ENCODE results near the gene SH3BP1. TPM values are rescaled to one million over a fixed set of nuclear protein-coding genes. Genes with fewer than 3 reads are reported as not detected.

The SH3BP1 gene
- total RNA-seq, 6 donors from 2014 or later: 11.4 to 58.7 (median 31.1) TPM

GRCh38 chr22:37657590-37658132 is 18.2 kb downstream of the SH3BP1 start:
- Histone ChIP-seq H3K27me3 (no peaks in the 10 kb centered on the region), H3K4me1 (peaks cover 30 to 44% (median 33%) of the 10 kb centered on the region in 4 donors), H3K36me3 (peaks cover 0 to 14% (median 8%) of the 10 kb centered on the region in 4 donors), H3K4me3 (peak overlapping the region in 3 of 4 donors; percentile 74 to 93 (median 83)), H3K27ac (peak overlapping the region; percentile 55 to 79 (median 72)), H3K9me3 (no peaks in the 10 kb centered on the region)
- TF ChIP-seq POLR2A (IDR thresholded peaks at IDR 0.05) (no peak), EP300 (IDR thresholded peaks at IDR 0.05) (no peak), CTCF (IDR thresholded peaks at IDR 0.05) (no peak), POLR2AphosphoS5 (IDR thresholded peaks at IDR 0.05) (no peak)
- DNase-seq: no peak
- 16 to 20% methylated on average over 6 of the region's 6 CpGs for WGBS, 2 donors
- ATAC-seq (ENCODE audit: low FRiP score in 2 of 2): no peak

- Histone ChIP-seq H3K9me3 (no peaks in the 10 kb centered on the region), H3K4me3 (peak within 1 kb of the TSS; percentile 41 to 93 (median 78)), H3K4me1 (peaks cover 30 to 44% (median 33%) of the 10 kb centered on the region in 4 donors), H3K27ac (peak within 1 kb of the TSS; percentile 55 to 79 (median 72)), H3K27me3 (no peaks in the 10 kb centered on the region), H3K36me3 (peaks cover 0 to 8% (median 5%) of the 10 kb centered on the region in 4 donors)
- TF ChIP-seq POLR2AphosphoS5 (IDR thresholded peaks at IDR 0.05): peak; percentile 47 to 55
- no peak for TF ChIP-seq EP300 (IDR thresholded peaks at IDR 0.05)
- TF ChIP-seq POLR2A (IDR thresholded peaks at IDR 0.05): peak in 3 of 4 donors; percentile 41 to 81 (median 51)
- peak in 1 of 6 experiments; percentile 21 for TF ChIP-seq CTCF (IDR thresholded peaks at IDR 0.05)
- DNase-seq (peak; percentile 99 to 100), ATAC-seq (ENCODE audit: low FRiP score in 2 of 2) (peak; percentile 98 to 99)
- WGBS, 2 donors: 0 to 1% methylated on average over 20 to 57 of the region's 101 CpGs
These were observed 18.9 kb downstream of the SH3BP1 start, which contains the start of gene PDXP for GRCh38 chr22:37658133-37659065. TSS of gene PDXP (plus strand) at chr22:37658723. CDS start at chr22:37658783, 60 bp downstream.

- 6 to 23% methylated on average over 11 to 35 of the region's 68 CpGs for WGBS, 2 donors
- TF ChIP-seq EP300 (IDR thresholded peaks at IDR 0.05) (no peak), CTCF (IDR thresholded peaks at IDR 0.05) (no peak), POLR2AphosphoS5 (IDR thresholded peaks at IDR 0.05) (no peak), POLR2A (IDR thresholded peaks at IDR 0.05) (no peak)
These were observed 19.8 kb downstream of the SH3BP1 start for GRCh38 chr22:37659066-37659896.

GRCh38 chr22:37659897-37660708 is 20.6 kb downstream of the SH3BP1 start:
- 83 to 84% methylated on average over 14 of the region's 14 CpGs for WGBS, 2 donors
- DNase-seq: no peak

More at GRCh38 chr22:37659066-37659896, 19.8 kb downstream of the SH3BP1 start:
- ATAC-seq (ENCODE audit: low FRiP score in 2 of 2) (no peak), DNase-seq (peak in 1 of 2 donors; percentile 92)
- Histone ChIP-seq H3K36me3 (no peaks in the 10 kb centered on the region), H3K4me3 (peak overlapping the region; percentile 41 to 93 (median 78)), H3K27ac (peak overlapping the region in 1 of 4 donors; percentile 79), H3K4me1 (peaks cover 30 to 44% (median 33%) of the 10 kb centered on the region in 4 donors), H3K9me3 (no peaks in the 10 kb centered on the region), H3K27me3 (no peaks in the 10 kb centered on the region)

More at GRCh38 chr22:37659897-37660708, 20.6 kb downstream of the SH3BP1 start:
- H3K9me3 ChIP-seq: no peaks in the 10 kb centered on the region
- peaks cover 30 to 44% (median 33%) of the 10 kb centered on the region in 4 donors for H3K4me1 ChIP-seq
- H3K27me3 ChIP-seq: no peaks in the 10 kb centered on the region
- TF ChIP-seq POLR2AphosphoS5 (IDR thresholded peaks at IDR 0.05) (no peak), EP300 (IDR thresholded peaks at IDR 0.05) (no peak), CTCF (IDR thresholded peaks at IDR 0.05) (no peak), POLR2A (IDR thresholded peaks at IDR 0.05) (no peak)
- H3K27ac ChIP-seq: peak overlapping the region in 1 of 4 donors; percentile 61
- peak overlapping the region in 2 of 4 donors; percentile 74 to 83 for H3K4me3 ChIP-seq
- no peaks in the 10 kb centered on the region for H3K36me3 ChIP-seq
- ATAC-seq (ENCODE audit: low FRiP score in 2 of 2): no peak

Measured in upper lobe of left lung (tissue), 6 donors.